Subcutaneous adipose tissue (tissue), 4 donors: ENCODE results near the gene MYO7B. TPM values are rescaled to one million over a fixed set of nuclear protein-coding genes. Genes with fewer than 3 reads are reported as not detected.

ENCODE experiments used
- CTCF ChIP-seq: fragments of 450-650 bp; IDR thresholded peaks from one replicate; pipeline ENCODE4 v1.5.1; 2016; ENCODE audit warnings: low read depth, mild to moderate bottlenecking, control low read depth, antibody characterized with exemption, moderate library complexity
- total RNA-seq, 4 donors: library from RNA; depleted of rRNA; stranded (reverse); fragments of >200 nt; gene quantifications; one replicate each; pipeline ENCODE4 v1.1.0, GENCODE V29; 2016

MYO7B gene
- total RNA-seq, 4 donors from 2014 or later, result 0.49 to 0.57 (median 0.51) TPM; not detected in 1

- no peak for TF ChIP-seq CTCF
These were observed 46.3 kb downstream of the MYO7B start for GRCh38 chr2:127581516-127582490.

GRCh38 chr2:127582863-127583861, 47.7 kb downstream of the MYO7B start:
- TF ChIP-seq CTCF, result no peak

GRCh38 chr2:127584047-127584446, 48.6 kb downstream of the MYO7B start:
- no peak for TF ChIP-seq CTCF

- no peak for TF ChIP-seq CTCF
These were observed 49.1 kb downstream of the MYO7B start for GRCh38 chr2:127584516-127585033.

GRCh38 chr2:127585270-127585807, 49.9 kb downstream of the MYO7B start:
- TF ChIP-seq CTCF, result no peak

GRCh38 chr2:127586136-127586535, 50.7 kb downstream of the MYO7B start:
- TF ChIP-seq CTCF, result no peak
